Neural cell (in vitro differentiated cells): Measurements from ENCODE around the gene WRAP53.

Experiments used
- CTCF ChIP-seq: fragments of 450-650 bp; IDR thresholded peaks from 2 replicates; pipeline ENCODE4 v1.5.1; 2014; ENCODE audit warnings: antibody characterized with exemption, mild to moderate bottlenecking, moderate library complexity; ENCODE audit not compliant: poor library complexity, severe bottlenecking
- EZH2 ChIP-seq: fragments of 200-600, 300-800 bp; shearing (Covaris generic), sonication (generic); IDR thresholded peaks from 2 replicates; pipeline ENCODE4 v1.6.1; 2014; ENCODE audit warnings: antibody characterized with exemption, low read length, borderline replicate concordance, mild to moderate bottlenecking; ENCODE audit not compliant: insufficient read depth, poor library complexity, severe bottlenecking
- POLR2AphosphoS5 ChIP-seq: IDR thresholded peaks from 2 replicates; pipeline ENCODE4 v1.6.1; 2012
- REST ChIP-seq: IDR thresholded peaks from 2 replicates; pipeline ENCODE4 v1.6.1; 2012; ENCODE audit warnings: borderline replicate concordance

GRCh38 chr17:7684851-7685532, 3.3 kb upstream of the WRAP53 start:
- no peak for TF ChIP-seq CTCF
- no peak for TF ChIP-seq POLR2AphosphoS5
- TF ChIP-seq EZH2: no peak
- TF ChIP-seq REST: no peak
